Endothelial cell of umbilical vein (primary cell): ENCODE data around the gene TMEM186. TPM values are rescaled to one million over a fixed set of nuclear protein-coding genes. Genes with fewer than 3 reads are reported as not detected.

Experiments used
- BruUV-seq: library from RNA; stranded (reverse); fragments of 400-500 nt; replicated peaks from 2 replicates; lab custom pipeline; 2021; lab: Mats Ljungman, UMichigan
- CTCF ChIA-PET: fragments of 300-600, 350-600 bp; sonication (Branson Sonifier 250); formaldehyde crosslinking; loops from one replicate; lab custom pipeline; 2021; ENCODE audit warnings: antibody characterized with exemption, inconsistent platforms; lab: Charles Lee
- POLR2A ChIA-PET: fragments of 300-600, 350-600 bp; sonication (Branson Sonifier 250); formaldehyde crosslinking; loops from one replicate; lab custom pipeline; 2021; ENCODE audit warnings: antibody characterized with exemption, inconsistent platforms; lab: Charles Lee
- DNase-seq: peaks from one replicate; pipeline ENCODE4 v3.0.0-alpha.2; 2011; ENCODE audit warnings: low read depth, low spot score
- FAIRE-seq: peaks from 2 replicates; lab custom pipeline; 2011; peaks lifted over from hg19 to GRCh38; lab: Jason Lieb, UNC
- H2AFZ ChIP-seq: 2 replicates; pipeline ENCODE4 v1.6.0; 2012; ENCODE audit warnings: low read depth, low read length, control low read depth, inconsistent platforms
- H3K27ac ChIP-seq: 2 replicates; pipeline ENCODE4 v1.5.1; 2011; ENCODE audit warnings: low read depth, mild to moderate bottlenecking, control low read depth, low read length, moderate library complexity; ENCODE audit not compliant: insufficient read depth
- H3K27me3 ChIP-seq, 2 experiments: 2 replicates each; pipeline versions ENCODE4 v1.6.0 to v1.6.1; 2011; ENCODE audit warnings: low read length in 2 of 2, mixed read lengths in 1 of 2; ENCODE audit not compliant: control insufficient read depth in 2 of 2, insufficient read depth in 2 of 2
- H3K36me3 ChIP-seq, 2 experiments: 2 replicates in 1 of 2; 3 replicates in 1 of 2; pipeline ENCODE4 v1.5.1; 2011; ENCODE audit warnings: low read length in 2 of 2, mild to moderate bottlenecking in 1 of 2, moderate library complexity in 1 of 2; ENCODE audit not compliant: control insufficient read depth in 2 of 2, insufficient read depth in 2 of 2; ENCODE audit errors: extremely low read depth in 1 of 2
- H3K4me1 ChIP-seq: 3 replicates; pipeline ENCODE4 v1.5.1; 2011; ENCODE audit warnings: mild to moderate bottlenecking, low read length; ENCODE audit not compliant: control insufficient read depth, insufficient read depth; ENCODE audit errors: extremely low read depth
- H3K4me2 ChIP-seq: 2 replicates; pipeline ENCODE4 v1.6.1; 2011; ENCODE audit warnings: low read length, control low read depth, mixed read lengths; ENCODE audit not compliant: insufficient read depth
- H3K4me3 ChIP-seq, 3 experiments: fragments of 200-600 bp in 1 of 3; sonication (generic), shearing (Covaris generic) in 1 of 3; replicated peaks in 1 of 3; 2 replicates each; pipeline ENCODE4 v1.5.1; 2011 to 2016; ENCODE audit warnings: control low read depth in 3 of 3, low read length in 3 of 3, mild to moderate bottlenecking in 2 of 3, inconsistent platforms in 1 of 3, low read depth in 1 of 3, moderate library complexity in 1 of 3; ENCODE audit not compliant: insufficient read depth in 1 of 3
- H3K79me2 ChIP-seq: 2 replicates; pipeline ENCODE4 v1.6.0; 2012; ENCODE audit warnings: low read length, inconsistent platforms; ENCODE audit not compliant: control insufficient read depth, insufficient read depth
- H3K9ac ChIP-seq: replicated peaks from 2 replicates; pipeline ENCODE3; 2011; ENCODE audit warnings: low read length, control low read depth; ENCODE audit not compliant: insufficient read depth; ENCODE audit errors: extremely low read depth
- H3K9me1 ChIP-seq: replicated peaks from 3 replicates; pipeline ENCODE4 v1.6.0; 2011; ENCODE audit warnings: mild to moderate bottlenecking, low read length; ENCODE audit not compliant: control insufficient read depth, insufficient read depth; ENCODE audit errors: extremely low read depth
- H3K9me3 ChIP-seq: replicated peaks from 2 replicates; pipeline ENCODE4 v1.5.1; 2012; ENCODE audit warnings: low read length, inconsistent platforms; ENCODE audit not compliant: control insufficient read depth, insufficient read depth
- H4K20me1 ChIP-seq: replicated peaks from 2 replicates; pipeline ENCODE3; 2011; ENCODE audit warnings: mild to moderate bottlenecking, low read length; ENCODE audit not compliant: control insufficient read depth, insufficient read depth; ENCODE audit errors: extremely low read depth
- CTCF ChIP-seq, 2 donors: IDR thresholded peaks; 1 replicate in 1 of 2; 2 replicates in 1 of 2; pipeline ENCODE4 v1.5.1; 2011; ENCODE audit warnings: low read length in 2 of 2, mild to moderate bottlenecking in 2 of 2, moderate library complexity in 2 of 2, control low read depth in 1 of 2, inconsistent platforms in 1 of 2, low read depth in 1 of 2; ENCODE audit not compliant: insufficient read depth in 1 of 2; ENCODE audit errors: extremely low read depth in 1 of 2
- EZH2 ChIP-seq: IDR thresholded peaks from 2 replicates; pipeline ENCODE4 v1.6.1; 2012; ENCODE audit warnings: borderline replicate concordance, low read depth, mild to moderate bottlenecking, moderate library complexity, low read length, inconsistent platforms; ENCODE audit not compliant: severe bottlenecking
- FOS ChIP-seq: IDR thresholded peaks from 2 replicates; pipeline ENCODE4 v1.6.1; 2011; ENCODE audit warnings: mild to moderate bottlenecking, low read length, moderate library complexity, borderline replicate concordance; ENCODE audit not compliant: insufficient read depth
- GATA2 ChIP-seq: IDR thresholded peaks from 2 replicates; pipeline ENCODE4 v1.7.0; 2011; ENCODE audit warnings: low read depth, mild to moderate bottlenecking, moderate library complexity, mixed read lengths, low read length; ENCODE audit not compliant: insufficient read length, insufficient read depth
- JUN ChIP-seq: IDR thresholded peaks from 2 replicates; pipeline ENCODE4 v1.6.1; 2011; ENCODE audit warnings: borderline replicate concordance, low read depth; ENCODE audit not compliant: insufficient read length, insufficient read depth
- MAX ChIP-seq: IDR thresholded peaks from 2 replicates; pipeline ENCODE4 v1.6.1; 2011; ENCODE audit not compliant: insufficient read depth, insufficient read length
- MYC ChIP-seq: IDR thresholded peaks from one replicate; pipeline ENCODE4 v1.6.1; 2011; ENCODE audit warnings: mild to moderate bottlenecking, low read depth, low read length
- POLR2A ChIP-seq: IDR thresholded peaks from 2 replicates; pipeline ENCODE4 v1.6.1; 2012; ENCODE audit warnings: low read depth, mild to moderate bottlenecking, control low read depth, low read length
- POLR2AphosphoS5 ChIP-seq: IDR thresholded peaks from 2 replicates; pipeline ENCODE4 v1.6.1; 2012; ENCODE audit warnings: low read depth, mild to moderate bottlenecking, control low read depth, low read length, moderate library complexity; ENCODE audit not compliant: insufficient read depth
- dilution Hi-C: fragments of 300-500 bp; cut with MboI; formaldehyde crosslinking; loops from one replicate; pipeline ENCODE4 v1.15.0; 2019; ENCODE audit warnings: low sequenced_read_pairs; ENCODE audit not compliant: extremely low pct_ligation_motif_present
- intact Hi-C: fragments of 100-400 bp; cut with micrococcal nuclease; formaldehyde crosslinking; loops from one replicate; pipeline ENCODE4 v1.10.0; 2022
- polyA plus RNA-seq, 4 experiments: library from polyadenylated mRNA; depleted of rRNA in 3 of 4; stranded (reverse) in 3 of 4; unstranded in 1 of 4; fragments of >200 nt; gene quantifications; 2 replicates each; pipeline versions ENCODE4 v1.2.1 to v1.2.3, GENCODE V29; 2011 to 2012; ENCODE audit warnings: missing spikeins in 1 of 4
- total RNA-seq: library from RNA; stranded (reverse); gene quantifications from 2 replicates; pipeline ENCODE4 v1.2.3, GENCODE V29; 2021

TMEM186 gene
- total and polyA plus RNA-seq, 2 donors (not counting 3 experiments of a cell fraction or from before 2014, with no cell fraction given): 8.0 to 9.6 TPM

- Histone ChIP-seq H3K9ac (no peak overlapping the region), H4K20me1 (no peaks in the 10 kb centered on the region), H3K27ac (no peak overlapping the region), H3K4me1 (no peaks in the 10 kb centered on the region), H3K79me2 (no peaks in the 10 kb centered on the region), H3K4me2 (no peak overlapping the region), H3K36me3 (no peaks in the 10 kb centered on the region), H3K9me1 (no peaks in the 10 kb centered on the region), H3K4me3 (no peak overlapping the region), H2AFZ (no peak overlapping the region), H3K9me3 (no peaks in the 10 kb centered on the region), H3K27me3 (no peaks in the 10 kb centered on the region)
- intact Hi-C loops (no loop called here), dilution Hi-C loops (no loop called here)
- BruUV-seq: no TSS peak
- TF ChIP-seq MAX: no peak
- TF ChIP-seq POLR2A: no peak
- no peak for TF ChIP-seq CTCF (IDR thresholded peaks at IDR 0.05; ENCODE audit: extremely low read depth in 1 of 2, insufficient read depth in 1 of 2, low read depth in 1 of 2, low read length in 2 of 2)
- no peak for TF ChIP-seq JUN
- no peak for TF ChIP-seq POLR2AphosphoS5
- no peak for TF ChIP-seq MYC
- TF ChIP-seq GATA2: no peak
- no peak for TF ChIP-seq FOS
- TF ChIP-seq EZH2: no peak
- DNase-seq (no peak), FAIRE-seq (no peak)
- CTCF ChIA-PET: no interaction called here
- POLR2A ChIA-PET: no interaction called here
Observed at GRCh38 chr16:8776129-8776584, 21.3 kb downstream of the TMEM186 start.
